ENCODE measurements around the gene PFN4. TPM values are rescaled to one million over a fixed set of nuclear protein-coding genes. Genes with fewer than 3 reads are reported as not detected.

Gene PFN4
- total RNA-seq, 3 donors from 2014 or later, result not detected

DNA sequence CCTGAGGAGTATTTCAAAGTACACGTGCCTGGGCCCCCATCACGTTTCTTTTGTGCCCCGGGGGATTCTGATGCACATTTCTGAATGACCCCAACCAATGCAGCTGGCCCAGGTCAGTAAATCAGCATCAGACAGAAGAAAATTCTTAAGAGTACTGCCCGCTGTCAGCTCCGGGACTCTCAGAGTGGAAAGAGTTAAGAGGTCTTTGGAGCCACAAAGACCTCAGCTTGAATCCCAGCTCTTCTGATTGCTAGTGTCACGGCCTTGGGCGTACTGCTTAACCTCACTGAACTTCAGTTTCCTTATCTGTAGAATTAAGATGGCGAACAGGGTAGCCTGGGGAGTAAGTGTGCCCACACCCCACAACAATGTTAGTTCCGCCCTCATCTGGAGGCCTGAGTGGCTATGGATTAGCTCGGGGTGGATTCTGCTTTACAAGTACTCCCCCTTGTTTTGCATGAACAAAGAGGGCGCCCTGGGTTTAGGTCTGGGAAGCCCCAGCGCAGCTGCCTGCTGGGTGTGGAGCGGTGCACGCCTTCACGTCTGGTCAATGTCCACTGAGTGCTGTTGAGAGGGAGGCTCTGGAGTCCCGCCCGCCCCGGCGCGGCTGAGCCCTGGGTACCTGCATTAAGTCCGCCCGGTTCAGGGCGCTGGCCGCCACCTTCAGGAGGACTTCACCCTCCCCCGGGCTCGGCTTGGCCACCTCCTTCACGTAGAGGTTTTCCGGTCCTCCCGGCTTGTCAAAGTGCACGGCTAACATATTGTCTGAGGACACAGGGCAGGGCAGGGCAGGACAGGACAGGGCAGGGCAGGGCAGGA is 39.4 kb downstream of the PFN4 start:
- TF ChIP-seq, protein P1, sequence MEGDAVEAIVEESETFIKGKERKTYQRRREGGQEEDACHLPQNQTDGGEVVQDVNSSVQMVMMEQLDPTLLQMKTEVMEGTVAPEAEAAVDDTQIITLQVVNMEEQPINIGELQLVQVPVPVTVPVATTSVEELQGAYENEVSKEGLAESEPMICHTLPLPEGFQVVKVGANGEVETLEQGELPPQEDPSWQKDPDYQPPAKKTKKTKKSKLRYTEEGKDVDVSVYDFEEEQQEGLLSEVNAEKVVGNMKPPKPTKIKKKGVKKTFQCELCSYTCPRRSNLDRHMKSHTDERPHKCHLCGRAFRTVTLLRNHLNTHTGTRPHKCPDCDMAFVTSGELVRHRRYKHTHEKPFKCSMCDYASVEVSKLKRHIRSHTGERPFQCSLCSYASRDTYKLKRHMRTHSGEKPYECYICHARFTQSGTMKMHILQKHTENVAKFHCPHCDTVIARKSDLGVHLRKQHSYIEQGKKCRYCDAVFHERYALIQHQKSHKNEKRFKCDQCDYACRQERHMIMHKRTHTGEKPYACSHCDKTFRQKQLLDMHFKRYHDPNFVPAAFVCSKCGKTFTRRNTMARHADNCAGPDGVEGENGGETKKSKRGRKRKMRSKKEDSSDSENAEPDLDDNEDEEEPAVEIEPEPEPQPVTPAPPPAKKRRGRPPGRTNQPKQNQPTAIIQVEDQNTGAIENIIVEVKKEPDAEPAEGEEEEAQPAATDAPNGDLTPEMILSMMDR (IDR thresholded peaks at IDR 0.05), result no peak
- no peak overlapping the region for H3K4me3 ChIP-seq
- no peaks in the 10 kb centered on the region for H3K9me3 ChIP-seq
- peak; percentile 84 for ATAC-seq
- intact Hi-C loops (cut with DNase I, micrococcal nuclease), result no loop called here
- no peaks in the 10 kb centered on the region for H3K36me3 ChIP-seq (ENCODE audit: low read depth)
- DNase-seq, result peak; percentile 94 to 97 (median 96)
- H3K4me1 ChIP-seq (ENCODE audit: low read depth), result peaks cover 15% of the 10 kb centered on the region

DNA sequence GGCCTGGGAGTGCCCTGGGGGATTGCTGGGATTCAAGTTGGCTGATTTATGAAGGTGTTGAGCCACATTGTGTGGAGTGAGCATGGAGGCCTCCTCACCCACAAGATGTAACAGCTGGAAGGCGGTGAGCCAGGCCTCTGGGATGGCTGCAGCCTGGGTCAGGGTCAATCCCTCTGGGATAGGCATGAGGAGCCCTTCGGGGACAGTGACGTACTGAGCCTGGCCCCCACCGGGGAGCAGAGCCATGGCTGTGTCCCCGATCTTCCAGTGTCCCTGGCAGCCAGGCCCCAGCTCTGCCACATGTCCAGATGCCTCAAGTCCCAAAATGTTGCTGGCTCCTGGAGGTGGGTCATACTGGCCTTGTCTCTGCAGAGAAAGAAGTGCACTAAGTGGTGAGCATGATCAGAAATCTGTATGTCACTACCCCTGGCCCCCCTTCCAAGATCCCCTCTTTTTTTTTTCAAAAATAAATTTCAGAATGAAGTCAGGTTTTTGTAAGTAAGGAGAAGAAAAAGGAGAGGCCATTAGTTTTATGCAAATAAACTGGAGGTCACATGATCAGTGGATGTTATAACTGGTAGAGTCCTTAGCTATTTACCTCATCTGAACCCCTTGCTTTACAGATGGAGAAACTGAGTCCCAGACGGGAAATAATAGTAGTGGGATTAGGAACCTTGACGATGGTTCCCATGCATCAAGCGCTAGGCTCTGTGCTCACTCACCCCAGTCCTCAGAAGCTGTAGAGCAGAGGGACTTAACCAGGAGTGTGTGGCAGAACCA is 40.2 kb downstream of the PFN4 start:
- intact Hi-C loops (cut with DNase I, micrococcal nuclease), result no loop called here

DNA sequence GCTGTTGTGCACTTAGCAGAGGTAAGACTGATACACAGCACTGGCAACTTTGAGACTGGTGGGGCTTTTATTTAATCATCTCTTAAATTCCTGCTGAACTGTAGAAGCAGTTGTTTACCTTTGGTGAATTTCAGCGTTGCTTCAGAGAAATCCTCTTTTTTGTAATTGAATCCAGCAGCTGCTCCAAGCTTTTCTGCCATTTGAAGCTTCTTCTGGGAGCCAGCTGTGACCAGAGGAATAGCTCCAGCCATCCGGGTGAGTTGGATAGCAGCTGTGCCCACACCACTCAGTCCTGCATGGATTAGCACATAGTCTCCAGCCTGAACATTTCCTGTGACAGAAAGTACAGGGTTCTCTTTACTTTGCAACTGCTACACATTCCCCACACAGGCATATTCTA is 42.4 kb downstream of the PFN4 start:
- Histone ChIP-seq H3K4me1 (ENCODE audit: low read depth) (peaks cover 22% of the 10 kb centered on the region), H3K36me3 (ENCODE audit: low read depth) (no peaks in the 10 kb centered on the region), H3K4me3 (no peak overlapping the region), H3K9me3 (no peaks in the 10 kb centered on the region)
- DNase-seq (no peak), ATAC-seq (no peak)
- intact Hi-C loops (cut with DNase I, micrococcal nuclease), result no loop called here
- TF ChIP-seq, protein P1 (IDR thresholded peaks at IDR 0.05), result no peak

More for the DNA sequence above, 40.2 kb downstream of the PFN4 start:
- TF ChIP-seq, protein P1 (IDR thresholded peaks at IDR 0.05), result no peak
- no peaks in the 10 kb centered on the region for H3K36me3 ChIP-seq (ENCODE audit: low read depth)
- H3K4me3 ChIP-seq, result no peak overlapping the region
- no peaks in the 10 kb centered on the region for H3K9me3 ChIP-seq
- DNase-seq (peak; percentile 23 to 54 (median 37)), ATAC-seq (no peak)
- H3K4me1 ChIP-seq (ENCODE audit: low read depth), result peaks cover 21% of the 10 kb centered on the region

DNA sequence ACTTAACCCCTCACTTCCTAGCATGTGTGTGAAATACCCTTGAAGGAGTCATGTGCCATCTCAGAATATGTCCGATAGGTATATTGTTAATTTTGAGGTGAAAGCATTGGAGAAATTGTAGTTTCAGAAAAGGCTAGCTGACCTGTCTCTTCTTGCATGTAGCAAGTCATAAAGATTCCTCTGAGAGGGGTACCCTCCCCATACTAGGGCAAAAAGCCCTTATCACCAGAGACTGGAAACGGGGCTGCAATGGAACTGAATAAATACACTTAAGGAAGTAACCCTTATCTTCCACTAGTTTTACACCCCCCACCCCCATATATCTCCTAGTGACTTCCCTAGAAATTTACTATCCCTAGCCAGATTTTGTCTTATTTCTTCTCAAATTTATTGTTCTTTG is 45.3 kb downstream of the PFN4 start:
- no peak for ATAC-seq
- H3K4me1 ChIP-seq (ENCODE audit: low read depth), result peaks cover 22% of the 10 kb centered on the region
- intact Hi-C loops (cut with DNase I, micrococcal nuclease), result loop anchor here in 1 of 2 donors (5.0 kb wide), 1 partner anchor 151 kb away; the partner anchor contains the start of gene ATAD2B
- no peak overlapping the region for H3K4me3 ChIP-seq
- DNase-seq, result peak in 1 of 3 donors; percentile 17
- TF ChIP-seq, protein P1 (IDR thresholded peaks at IDR 0.05), result no peak
- no peaks in the 10 kb centered on the region for H3K9me3 ChIP-seq
- H3K36me3 ChIP-seq (ENCODE audit: low read depth), result no peaks in the 10 kb centered on the region

GRCh38 chr2:24077535-24077877 is 45.6 kb downstream of the PFN4 start:
- peaks cover 19% of the 10 kb centered on the region for H3K4me1 ChIP-seq (ENCODE audit: low read depth)
- DNase-seq (no peak), ATAC-seq (no peak)
- H3K9me3 ChIP-seq, result no peaks in the 10 kb centered on the region
- intact Hi-C loops (cut with DNase I, micrococcal nuclease), result loop anchor here in 1 of 2 donors (5.0 kb wide), 1 partner anchor 150 kb away; the partner anchor contains the start of gene ATAD2B
- TF ChIP-seq, protein P1 (IDR thresholded peaks at IDR 0.05), result no peak
- H3K36me3 ChIP-seq (ENCODE audit: low read depth), result no peaks in the 10 kb centered on the region
- peak overlapping the region; percentile 24 for H3K4me3 ChIP-seq

Measured in mucosa of descending colon (tissue), 3 donors.